ENCODE results near the gene ART1.
"Not testable (repeated sequence)": the region's sequence is repeated elsewhere in the genome, so short reads cannot be mapped to it uniquely, and the experiment has no call there.

Gene ART1

GRCh38 chr11:3644817-3645235, at the start of gene ART1:
Gene ART1 (plus strand): TSS chr11:3645128. CDS start chr11:3659214, 14,086 bp downstream.
- no peak for DNase-seq

- DNase-seq: not testable (repeated sequence)
Measured at GRCh38 chr11:3597743-3598142, 47.2 kb upstream of the ART1 start.

GRCh38 chr11:3600201-3600600, 44.7 kb upstream of the ART1 start:
- not testable (repeated sequence) for DNase-seq

GRCh38 chr11:3604167-3604566, 40.8 kb upstream of the ART1 start:
- no peak for DNase-seq

GRCh38 chr11:3605283-3605662, 39.7 kb upstream of the ART1 start:
- no peak for DNase-seq

- DNase-seq: no peak
Measured at GRCh38 chr11:3605771-3606203, 39.1 kb upstream of the ART1 start.

- DNase-seq: peak; percentile 9
Measured at GRCh38 chr11:3609416-3610265, 35.3 kb upstream of the ART1 start.

GRCh38 chr11:3610846-3611245, 34.1 kb upstream of the ART1 start:
- DNase-seq: no peak

GRCh38 chr11:3611976-3612678, 32.8 kb upstream of the ART1 start:
- DNase-seq: no peak

GRCh38 chr11:3613998-3614741, 30.8 kb upstream of the ART1 start:
- DNase-seq: no peak

- DNase-seq: no peak
Measured at GRCh38 chr11:3614742-3615171, 30.2 kb upstream of the ART1 start.

GRCh38 chr11:3615998-3616397, 28.9 kb upstream of the ART1 start:
- DNase-seq: no peak

- no peak for DNase-seq
Measured at GRCh38 chr11:3616721-3617460, 28.0 kb upstream of the ART1 start.

- no peak for DNase-seq
Measured at GRCh38 chr11:3617990-3618389, 26.9 kb upstream of the ART1 start.

- DNase-seq: no peak
Measured at GRCh38 chr11:3622521-3622920, 22.4 kb upstream of the ART1 start.

GRCh38 chr11:3623121-3623520, 21.8 kb upstream of the ART1 start:
- no peak for DNase-seq

GRCh38 chr11:3623767-3624458, 21.0 kb upstream of the ART1 start:
- DNase-seq: no peak

- peak; percentile 80 for DNase-seq
Measured at GRCh38 chr11:3626250-3626960, 18.5 kb upstream of the ART1 start.

GRCh38 chr11:3627291-3627690, 17.6 kb upstream of the ART1 start:
- no peak for DNase-seq

GRCh38 chr11:3631331-3631730, 13.6 kb upstream of the ART1 start:
- DNase-seq: no peak

- DNase-seq: no peak
Measured at GRCh38 chr11:3632070-3632660, 12.8 kb upstream of the ART1 start.

All from KG1 (cell line).